Activated CD4-positive, alpha-beta T cell treated with anti-CD3 and anti-CD28 coated beads for 24 hours (primary cell): ENCODE data around the gene MTA3.
A peak's percentile ranks its signal among the peaks of the same experiment; 100 is the strongest.
"Not testable (repeated sequence)": the region's sequence is repeated elsewhere in the genome, so short reads cannot be mapped to it uniquely, and the experiment has no call there.

ENCODE experiments used
- DNase-seq, 2 donors: peaks; one replicate each; pipeline ENCODE4 v3.0.0-alpha.2; 2020; ENCODE audit warnings: low read depth in 2 of 2

Gene MTA3

GRCh38 chr2:42568401-42569115 is at the start of gene MTA3:
Gene MTA3 (plus strand): TSS chr2:42568632. CDS start chr2:42568746, 114 bp downstream.
- DNase-seq: peak; percentile 39 to 42

- DNase-seq: no peak
These were observed 48.8 kb upstream of the MTA3 start for GRCh38 chr2:42519624-42520023.

- DNase-seq: no peak
These were observed 46.4 kb upstream of the MTA3 start for GRCh38 chr2:42522035-42522434.

- no peak for DNase-seq
These were observed 45.1 kb upstream of the MTA3 start for GRCh38 chr2:42523341-42523740.

GRCh38 chr2:42532397-42532796 is 36.0 kb upstream of the MTA3 start:
- DNase-seq: no peak

GRCh38 chr2:42537493-42537892 is 30.9 kb upstream of the MTA3 start:
- no peak for DNase-seq

GRCh38 chr2:42542871-42543270 is 25.6 kb upstream of the MTA3 start:
- DNase-seq: no peak

GRCh38 chr2:42545023-42545721 is 23.3 kb upstream of the MTA3 start:
- no peak for DNase-seq

- no peak for DNase-seq
These were observed 22.5 kb upstream of the MTA3 start for GRCh38 chr2:42545841-42546390.

GRCh38 chr2:42547014-42547413 is 21.4 kb upstream of the MTA3 start:
- no peak for DNase-seq

- no peak for DNase-seq
These were observed 20.8 kb upstream of the MTA3 start for GRCh38 chr2:42547446-42548295.

GRCh38 chr2:42550870-42551269 is 17.6 kb upstream of the MTA3 start:
- DNase-seq: no peak

GRCh38 chr2:42554392-42554791 is 14.0 kb upstream of the MTA3 start:
- DNase-seq: no peak

- no peak for DNase-seq
These were observed 12.0 kb upstream of the MTA3 start for GRCh38 chr2:42556315-42556890.

- DNase-seq: no peak
These were observed 11.1 kb upstream of the MTA3 start for GRCh38 chr2:42557306-42557705.

- DNase-seq: no peak
These were observed 9.6 kb upstream of the MTA3 start for GRCh38 chr2:42558827-42559226.

GRCh38 chr2:42560133-42560532 is 8.3 kb upstream of the MTA3 start:
- DNase-seq: not testable (repeated sequence)

GRCh38 chr2:42560899-42561298 is 7.5 kb upstream of the MTA3 start:
- no peak for DNase-seq

GRCh38 chr2:42562474-42563144 is 5.8 kb upstream of the MTA3 start:
- no peak for DNase-seq

- DNase-seq: no peak
These were observed 2.4 kb upstream of the MTA3 start for GRCh38 chr2:42566025-42566424.

GRCh38 chr2:42566837-42567321 is 1.6 kb upstream of the MTA3 start:
- no peak for DNase-seq
